Measurements from ENCODE around the gene PVALB. TPM values are rescaled to one million over a fixed set of nuclear protein-coding genes. Genes with fewer than 3 reads are reported as not detected.

Gene PVALB
- total RNA-seq, 2 donors from 2014 or later = not detected

DNA sequence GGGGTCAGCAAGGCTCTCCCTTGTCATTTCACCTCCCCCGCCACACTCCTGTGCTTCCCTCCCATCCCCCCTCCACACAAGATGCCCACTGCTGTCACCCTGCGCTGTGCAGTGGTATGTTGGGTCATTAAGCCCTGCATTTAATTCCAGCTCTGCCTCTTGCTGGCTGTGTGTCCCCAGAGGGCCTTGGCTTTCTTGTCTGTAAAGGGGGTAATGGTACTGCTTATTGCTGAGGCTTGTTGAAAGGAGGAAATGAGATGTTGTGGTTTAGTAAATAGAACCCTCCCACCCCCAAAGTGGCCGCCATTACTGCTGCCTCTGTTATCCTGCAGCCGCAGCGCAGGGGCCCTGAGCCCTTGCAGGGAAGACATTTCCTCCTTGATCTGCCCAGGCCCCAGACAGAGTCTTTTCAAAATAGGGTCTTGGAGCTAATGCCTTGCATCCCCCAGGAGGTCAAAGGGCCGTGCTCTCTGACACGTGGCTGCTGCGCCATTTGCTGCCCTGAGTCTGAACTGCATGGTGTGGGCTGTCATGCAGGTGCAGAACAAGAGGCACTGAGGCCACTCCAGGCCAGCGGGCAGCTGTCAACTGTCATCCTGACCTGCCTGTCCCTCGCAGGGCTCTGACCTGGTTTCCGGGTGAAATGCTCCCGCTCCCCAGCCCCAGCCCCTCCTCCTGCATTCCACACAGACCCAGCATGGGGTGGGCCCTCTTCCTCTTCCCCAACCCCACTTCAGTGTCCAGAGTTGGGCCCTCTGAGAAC is 18.7 kb downstream of the PVALB start:
- no peaks in the 10 kb centered on the region for H3K9me3 ChIP-seq
- H3K27me3 ChIP-seq = no peaks in the 10 kb centered on the region
- no peak for DNase-seq (ENCODE audit: low spot score)
- H3K27ac ChIP-seq = no peak overlapping the region
- H3K4me3 ChIP-seq = no peak overlapping the region
- no peak for TF ChIP-seq CTCF (IDR thresholded peaks at IDR 0.05)
- no peaks in the 10 kb centered on the region for H3K4me1 ChIP-seq
- no peaks in the 10 kb centered on the region for H3K36me3 ChIP-seq

- no peaks in the 10 kb centered on the region for H3K4me1 ChIP-seq
- H3K36me3 ChIP-seq = no peaks in the 10 kb centered on the region
- H3K27ac ChIP-seq = no peak overlapping the region
- H3K9me3 ChIP-seq = no peaks in the 10 kb centered on the region
- no peak overlapping the region for H3K4me3 ChIP-seq
- no peak for TF ChIP-seq CTCF (IDR thresholded peaks at IDR 0.05)
- H3K27me3 ChIP-seq = no peaks in the 10 kb centered on the region
- no peak for DNase-seq (ENCODE audit: low spot score)
Measured at GRCh38 chr22:36797374-36797773, 19.5 kb downstream of the PVALB start.

DNA sequence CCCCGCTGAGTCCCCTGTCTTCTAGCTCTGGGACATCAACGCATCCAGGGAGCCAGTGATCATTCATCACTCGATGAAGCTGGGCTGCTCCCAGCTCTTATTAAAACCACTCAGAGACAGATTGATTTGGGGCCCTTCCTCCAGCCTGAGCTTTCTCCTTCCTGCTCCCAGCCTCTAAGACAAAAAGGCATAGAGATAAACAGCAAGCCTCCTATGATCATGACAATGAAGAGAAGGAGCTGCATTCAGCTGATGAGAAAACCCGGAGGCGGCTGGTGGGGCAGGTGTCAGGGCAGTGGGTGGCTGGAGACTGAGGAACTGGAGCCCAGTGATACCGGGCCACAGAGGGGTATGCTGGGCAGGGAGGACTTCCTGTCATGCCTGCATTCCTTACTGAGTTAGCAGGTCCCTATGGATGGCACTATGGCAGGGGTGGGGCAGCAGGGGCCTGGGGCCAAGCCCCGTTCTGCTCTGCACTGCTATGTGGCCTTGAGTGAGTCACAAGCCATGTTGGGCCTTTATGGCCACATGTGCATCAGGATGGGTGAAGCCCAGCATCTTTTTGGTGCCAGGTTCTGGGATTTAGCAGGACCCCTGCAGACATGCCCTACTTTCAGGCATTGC is 20.2 kb downstream of the PVALB start:
- H3K4me1 ChIP-seq = no peaks in the 10 kb centered on the region
- no peak for DNase-seq (ENCODE audit: low spot score)
- no peaks in the 10 kb centered on the region for H3K36me3 ChIP-seq
- H3K27ac ChIP-seq = no peak overlapping the region
- no peak overlapping the region for H3K4me3 ChIP-seq
- no peaks in the 10 kb centered on the region for H3K9me3 ChIP-seq
- H3K27me3 ChIP-seq = no peaks in the 10 kb centered on the region
- TF ChIP-seq CTCF (IDR thresholded peaks at IDR 0.05) = no peak

GRCh38 chr22:36795633-36796032 is 21.2 kb downstream of the PVALB start:
- DNase-seq (ENCODE audit: low spot score) = no peak
- H3K9me3 ChIP-seq = no peaks in the 10 kb centered on the region
- no peak for TF ChIP-seq CTCF (IDR thresholded peaks at IDR 0.05)
- no peaks in the 10 kb centered on the region for H3K4me1 ChIP-seq
- H3K36me3 ChIP-seq = no peaks in the 10 kb centered on the region
- no peak overlapping the region for H3K4me3 ChIP-seq
- no peak overlapping the region for H3K27ac ChIP-seq
- H3K27me3 ChIP-seq = no peaks in the 10 kb centered on the region

GRCh38 chr22:36790648-36791047 is 26.2 kb downstream of the PVALB start:
- H3K4me3 ChIP-seq = no peak overlapping the region
- no peak overlapping the region for H3K27ac ChIP-seq
- TF ChIP-seq CTCF (IDR thresholded peaks at IDR 0.05) = no peak
- no peaks in the 10 kb centered on the region for H3K27me3 ChIP-seq
- H3K36me3 ChIP-seq = no peaks in the 10 kb centered on the region
- H3K9me3 ChIP-seq = no peaks in the 10 kb centered on the region
- no peaks in the 10 kb centered on the region for H3K4me1 ChIP-seq
- DNase-seq (ENCODE audit: low spot score) = no peak
